Loucy (cell line): ENCODE data around the gene FCGR3B.

ENCODE experiments used
- EZH2phosphoT487 ChIP-seq: fragments of 200-600 bp; IDR thresholded peaks from 2 replicates; pipeline ENCODE4 v1.6.1; 2018; ENCODE audit warnings: antibody characterized with exemption, mild to moderate bottlenecking, moderate library complexity, borderline replicate concordance
- TF ChIP-seq, protein P1 (sequence below): fragments of 200-600 bp; sonication (generic); conservative IDR thresholded peaks from 2 replicates; pipeline ENCODE4 v1.5.1; 2014; ENCODE audit warnings: mild to moderate bottlenecking, antibody characterized with exemption, low read length

DNA sequence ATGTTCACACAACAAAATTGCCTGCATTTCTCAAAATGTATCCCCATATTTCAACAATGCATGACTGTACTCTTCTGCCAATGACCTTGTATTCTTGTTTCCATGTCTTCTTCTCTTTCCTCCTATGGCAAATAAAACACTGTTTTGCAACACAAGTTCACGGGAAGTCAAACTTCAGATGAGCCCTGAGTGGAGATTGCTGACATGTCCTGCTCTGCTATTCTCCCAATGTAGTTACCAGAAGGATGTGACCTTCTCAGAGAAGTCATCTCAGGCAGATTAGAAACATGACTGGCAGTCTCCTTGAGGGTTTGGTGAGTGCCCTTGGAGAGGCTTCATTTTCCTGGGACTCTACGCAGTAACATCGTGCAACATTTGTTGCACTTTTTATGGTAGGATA is 47.5 kb upstream of the FCGR3B start:
- TF ChIP-seq, protein P1, sequence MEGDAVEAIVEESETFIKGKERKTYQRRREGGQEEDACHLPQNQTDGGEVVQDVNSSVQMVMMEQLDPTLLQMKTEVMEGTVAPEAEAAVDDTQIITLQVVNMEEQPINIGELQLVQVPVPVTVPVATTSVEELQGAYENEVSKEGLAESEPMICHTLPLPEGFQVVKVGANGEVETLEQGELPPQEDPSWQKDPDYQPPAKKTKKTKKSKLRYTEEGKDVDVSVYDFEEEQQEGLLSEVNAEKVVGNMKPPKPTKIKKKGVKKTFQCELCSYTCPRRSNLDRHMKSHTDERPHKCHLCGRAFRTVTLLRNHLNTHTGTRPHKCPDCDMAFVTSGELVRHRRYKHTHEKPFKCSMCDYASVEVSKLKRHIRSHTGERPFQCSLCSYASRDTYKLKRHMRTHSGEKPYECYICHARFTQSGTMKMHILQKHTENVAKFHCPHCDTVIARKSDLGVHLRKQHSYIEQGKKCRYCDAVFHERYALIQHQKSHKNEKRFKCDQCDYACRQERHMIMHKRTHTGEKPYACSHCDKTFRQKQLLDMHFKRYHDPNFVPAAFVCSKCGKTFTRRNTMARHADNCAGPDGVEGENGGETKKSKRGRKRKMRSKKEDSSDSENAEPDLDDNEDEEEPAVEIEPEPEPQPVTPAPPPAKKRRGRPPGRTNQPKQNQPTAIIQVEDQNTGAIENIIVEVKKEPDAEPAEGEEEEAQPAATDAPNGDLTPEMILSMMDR = no peak
- no peak for TF ChIP-seq EZH2phosphoT487
